Mucosa of stomach (tissue), 1 donor: ENCODE results near the gene MKKS.
"Not testable (repeated sequence)": the region's sequence is repeated elsewhere in the genome, so short reads cannot be mapped to it uniquely, and the experiment has no call there.

Experiments used
- H3K27me3 ChIP-seq: one replicate; pipeline ENCODE4 v1.7.0; 2013; ENCODE audit warnings: mild to moderate bottlenecking, low read length; ENCODE audit not compliant: control insufficient read depth, insufficient read depth
- H3K36me3 ChIP-seq: one replicate; pipeline ENCODE4 v1.7.0; 2013; ENCODE audit warnings: low read length; ENCODE audit not compliant: control insufficient read depth, insufficient read depth
- H3K4me1 ChIP-seq: one replicate; pipeline ENCODE4 v1.7.0; 2013; ENCODE audit warnings: mild to moderate bottlenecking, low read length; ENCODE audit not compliant: control insufficient read depth, insufficient read depth
- H3K4me3 ChIP-seq: one replicate; pipeline ENCODE4 v1.7.0; 2013; ENCODE audit warnings: low read length
- H3K9ac ChIP-seq: one replicate; pipeline ENCODE4 v1.7.0; 2013; ENCODE audit warnings: mild to moderate bottlenecking, low read length, moderate library complexity
- H3K9me3 ChIP-seq: one replicate; pipeline ENCODE4 v1.7.0; 2013; ENCODE audit warnings: mild to moderate bottlenecking, low read length, moderate library complexity; ENCODE audit not compliant: control insufficient read depth
- donor health status: Pancreatic carcinoma.

The MKKS gene

GRCh38 chr20:10402938-10403608 lies 30.9 kb downstream of the MKKS start:
- Histone ChIP-seq H3K4me3 (no peak overlapping the region), H3K4me1 (no peaks in the 10 kb centered on the region), H3K9ac (no peak overlapping the region), H3K9me3 (no peaks in the 10 kb centered on the region), H3K36me3 (no peaks in the 10 kb centered on the region), H3K27me3 (no peaks in the 10 kb centered on the region)

GRCh38 chr20:10398834-10399369 lies 35.1 kb downstream of the MKKS start:
- H3K9ac ChIP-seq: no peak overlapping the region
- H3K4me3 ChIP-seq: no peak overlapping the region
- H3K36me3 ChIP-seq: no peaks in the 10 kb centered on the region
- H3K9me3 ChIP-seq: no peaks in the 10 kb centered on the region
- H3K27me3 ChIP-seq: no peaks in the 10 kb centered on the region
- no peaks in the 10 kb centered on the region for H3K4me1 ChIP-seq

GRCh38 chr20:10394752-10395151 lies 39.3 kb downstream of the MKKS start:
- not testable (repeated sequence) for H3K36me3 ChIP-seq, H3K9ac ChIP-seq, H3K27me3 ChIP-seq, H3K4me1 ChIP-seq, H3K4me3 ChIP-seq, H3K9me3 ChIP-seq

- Histone ChIP-seq H3K36me3 (no peaks in the 10 kb centered on the region), H3K9ac (no peak overlapping the region), H3K4me3 (no peak overlapping the region), H3K27me3 (no peaks in the 10 kb centered on the region), H3K4me1 (no peaks in the 10 kb centered on the region), H3K9me3 (no peaks in the 10 kb centered on the region)
Measured at GRCh38 chr20:10390709-10391108, 43.3 kb downstream of the MKKS start.

- Histone ChIP-seq H3K4me3 (no peak overlapping the region), H3K9ac (no peak overlapping the region), H3K27me3 (no peaks in the 10 kb centered on the region)
Measured at GRCh38 chr20:10388597-10388996, 45.4 kb downstream of the MKKS start.

GRCh38 chr20:10387686-10388085 lies 46.3 kb downstream of the MKKS start:
- Histone ChIP-seq H3K9ac (no peak overlapping the region), H3K36me3 (no peaks in the 10 kb centered on the region), H3K4me1 (no peaks in the 10 kb centered on the region), H3K4me3 (no peak overlapping the region), H3K9me3 (no peaks in the 10 kb centered on the region), H3K27me3 (no peaks in the 10 kb centered on the region)

More at GRCh38 chr20:10388597-10388996, 45.4 kb downstream of the MKKS start:
- no peaks in the 10 kb centered on the region for H3K36me3 ChIP-seq
- H3K9me3 ChIP-seq: no peaks in the 10 kb centered on the region
- no peaks in the 10 kb centered on the region for H3K4me1 ChIP-seq

GRCh38 chr20:10385850-10386544 lies 48.0 kb downstream of the MKKS start:
- no peaks in the 10 kb centered on the region for H3K36me3 ChIP-seq
- H3K4me1 ChIP-seq: no peaks in the 10 kb centered on the region
- H3K27me3 ChIP-seq: no peaks in the 10 kb centered on the region
- H3K9ac ChIP-seq: no peak overlapping the region
- no peaks in the 10 kb centered on the region for H3K9me3 ChIP-seq
- no peak overlapping the region for H3K4me3 ChIP-seq

- Histone ChIP-seq H3K36me3 (no peaks in the 10 kb centered on the region), H3K4me1 (no peaks in the 10 kb centered on the region), H3K4me3 (no peak overlapping the region), H3K27me3 (no peaks in the 10 kb centered on the region), H3K9ac (no peak overlapping the region), H3K9me3 (no peaks in the 10 kb centered on the region)
Measured at GRCh38 chr20:10381477-10381876, 52.5 kb downstream of the MKKS start.

GRCh38 chr20:10379761-10380160 lies 54.3 kb downstream of the MKKS start:
- Histone ChIP-seq H3K9me3 (no peaks in the 10 kb centered on the region), H3K9ac (no peak overlapping the region), H3K4me1 (no peaks in the 10 kb centered on the region), H3K36me3 (no peaks in the 10 kb centered on the region), H3K27me3 (no peaks in the 10 kb centered on the region), H3K4me3 (no peak overlapping the region)

GRCh38 chr20:10376270-10377075 lies 57.5 kb downstream of the MKKS start:
- Histone ChIP-seq H3K36me3 (no peaks in the 10 kb centered on the region), H3K9me3 (no peaks in the 10 kb centered on the region), H3K27me3 (no peaks in the 10 kb centered on the region), H3K4me3 (no peak overlapping the region), H3K9ac (no peak overlapping the region), H3K4me1 (no peaks in the 10 kb centered on the region)

GRCh38 chr20:10375191-10375590 lies 58.8 kb downstream of the MKKS start:
- no peaks in the 10 kb centered on the region for H3K4me1 ChIP-seq
- H3K9ac ChIP-seq: no peak overlapping the region
- no peaks in the 10 kb centered on the region for H3K36me3 ChIP-seq

GRCh38 chr20:10374036-10374435 lies 60.0 kb downstream of the MKKS start:
- Histone ChIP-seq H3K36me3 (no peaks in the 10 kb centered on the region), H3K9me3 (no peaks in the 10 kb centered on the region), H3K27me3 (no peaks in the 10 kb centered on the region), H3K9ac (no peak overlapping the region), H3K4me3 (no peak overlapping the region), H3K4me1 (no peaks in the 10 kb centered on the region)

More at GRCh38 chr20:10375191-10375590, 58.8 kb downstream of the MKKS start:
- Histone ChIP-seq H3K4me3 (no peak overlapping the region), H3K9me3 (no peaks in the 10 kb centered on the region), H3K27me3 (no peaks in the 10 kb centered on the region)
